Measurements from ENCODE around the gene PPP1R12C.

PPP1R12C gene

DNA sequence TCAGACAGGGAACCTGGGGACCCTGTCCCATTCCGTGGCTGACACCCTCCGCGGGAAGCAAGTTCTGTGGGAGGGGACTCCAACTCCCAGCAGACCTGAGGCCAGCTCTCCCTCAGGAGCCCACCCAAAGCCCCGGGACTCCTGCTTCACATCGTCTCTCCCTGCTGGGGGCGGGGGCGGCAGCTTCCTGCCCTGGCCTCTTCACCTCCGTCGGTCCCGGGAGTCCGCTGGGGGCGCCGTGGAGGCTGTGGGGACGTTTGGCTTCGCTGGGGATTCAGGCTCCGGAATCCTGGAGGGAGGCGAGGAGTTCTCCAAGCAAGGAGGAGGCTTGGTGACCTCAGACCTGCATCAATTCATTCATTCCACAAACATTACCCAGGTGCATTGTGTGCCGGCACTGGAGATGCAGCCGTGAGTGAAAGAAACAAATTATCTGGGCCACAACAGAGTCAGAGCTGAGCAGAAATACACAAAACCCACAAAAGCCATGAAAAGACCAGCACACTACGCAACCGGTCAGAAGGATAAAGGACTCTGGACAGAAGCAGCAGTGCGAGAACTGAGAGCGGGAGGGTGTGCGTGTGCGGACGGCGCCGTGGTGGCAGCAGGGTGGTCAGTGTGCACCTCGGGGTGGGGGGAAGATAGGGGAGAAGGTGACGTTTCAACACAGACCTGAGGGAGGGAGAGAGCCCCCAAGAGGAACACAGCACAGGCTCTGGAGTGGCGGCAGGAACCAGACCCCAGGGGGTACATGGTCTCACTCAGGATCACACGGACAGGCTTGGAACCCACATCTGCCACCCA, 22.8 kb downstream of the PPP1R12C start:
- peaks cover 27% of the 10 kb centered on the region for H3K36me3 ChIP-seq (replicated peaks; ENCODE audit: low read depth, low read length)
- H3K4me1 ChIP-seq (ENCODE audit: low read length), result no peaks in the 10 kb centered on the region
- H3K9me3 ChIP-seq (ENCODE audit: insufficient read depth, low read length), result no peaks in the 10 kb centered on the region
- H3K4me3 ChIP-seq (ENCODE audit: low read length), result no peak overlapping the region
- TF ChIP-seq, protein P1, sequence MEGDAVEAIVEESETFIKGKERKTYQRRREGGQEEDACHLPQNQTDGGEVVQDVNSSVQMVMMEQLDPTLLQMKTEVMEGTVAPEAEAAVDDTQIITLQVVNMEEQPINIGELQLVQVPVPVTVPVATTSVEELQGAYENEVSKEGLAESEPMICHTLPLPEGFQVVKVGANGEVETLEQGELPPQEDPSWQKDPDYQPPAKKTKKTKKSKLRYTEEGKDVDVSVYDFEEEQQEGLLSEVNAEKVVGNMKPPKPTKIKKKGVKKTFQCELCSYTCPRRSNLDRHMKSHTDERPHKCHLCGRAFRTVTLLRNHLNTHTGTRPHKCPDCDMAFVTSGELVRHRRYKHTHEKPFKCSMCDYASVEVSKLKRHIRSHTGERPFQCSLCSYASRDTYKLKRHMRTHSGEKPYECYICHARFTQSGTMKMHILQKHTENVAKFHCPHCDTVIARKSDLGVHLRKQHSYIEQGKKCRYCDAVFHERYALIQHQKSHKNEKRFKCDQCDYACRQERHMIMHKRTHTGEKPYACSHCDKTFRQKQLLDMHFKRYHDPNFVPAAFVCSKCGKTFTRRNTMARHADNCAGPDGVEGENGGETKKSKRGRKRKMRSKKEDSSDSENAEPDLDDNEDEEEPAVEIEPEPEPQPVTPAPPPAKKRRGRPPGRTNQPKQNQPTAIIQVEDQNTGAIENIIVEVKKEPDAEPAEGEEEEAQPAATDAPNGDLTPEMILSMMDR (IDR thresholded peaks at IDR 0.05; ENCODE audit: low read depth, low read length), result no peak
- no peak for TF ChIP-seq EZH2phosphoT487 (IDR thresholded peaks at IDR 0.05; ENCODE audit: low read depth)
- H3K4me2 ChIP-seq (ENCODE audit: low read length), result no peak overlapping the region
- no peaks in the 10 kb centered on the region for H3K79me2 ChIP-seq (ENCODE audit: low read length)
- no peak overlapping the region for H2AFZ ChIP-seq (ENCODE audit: low read depth, low read length)
- no peaks in the 10 kb centered on the region for H3K27me3 ChIP-seq (ENCODE audit: low read depth, low read length)
- H4K20me1 ChIP-seq (ENCODE audit: insufficient read depth, low read length), result peaks cover 6% of the 10 kb centered on the region; the same call in 1 of the 2 replicates
- H3K9ac ChIP-seq (ENCODE audit: low read length), result no peak overlapping the region
- H3K27ac ChIP-seq (ENCODE audit: low read length), result no peak overlapping the region

DNA sequence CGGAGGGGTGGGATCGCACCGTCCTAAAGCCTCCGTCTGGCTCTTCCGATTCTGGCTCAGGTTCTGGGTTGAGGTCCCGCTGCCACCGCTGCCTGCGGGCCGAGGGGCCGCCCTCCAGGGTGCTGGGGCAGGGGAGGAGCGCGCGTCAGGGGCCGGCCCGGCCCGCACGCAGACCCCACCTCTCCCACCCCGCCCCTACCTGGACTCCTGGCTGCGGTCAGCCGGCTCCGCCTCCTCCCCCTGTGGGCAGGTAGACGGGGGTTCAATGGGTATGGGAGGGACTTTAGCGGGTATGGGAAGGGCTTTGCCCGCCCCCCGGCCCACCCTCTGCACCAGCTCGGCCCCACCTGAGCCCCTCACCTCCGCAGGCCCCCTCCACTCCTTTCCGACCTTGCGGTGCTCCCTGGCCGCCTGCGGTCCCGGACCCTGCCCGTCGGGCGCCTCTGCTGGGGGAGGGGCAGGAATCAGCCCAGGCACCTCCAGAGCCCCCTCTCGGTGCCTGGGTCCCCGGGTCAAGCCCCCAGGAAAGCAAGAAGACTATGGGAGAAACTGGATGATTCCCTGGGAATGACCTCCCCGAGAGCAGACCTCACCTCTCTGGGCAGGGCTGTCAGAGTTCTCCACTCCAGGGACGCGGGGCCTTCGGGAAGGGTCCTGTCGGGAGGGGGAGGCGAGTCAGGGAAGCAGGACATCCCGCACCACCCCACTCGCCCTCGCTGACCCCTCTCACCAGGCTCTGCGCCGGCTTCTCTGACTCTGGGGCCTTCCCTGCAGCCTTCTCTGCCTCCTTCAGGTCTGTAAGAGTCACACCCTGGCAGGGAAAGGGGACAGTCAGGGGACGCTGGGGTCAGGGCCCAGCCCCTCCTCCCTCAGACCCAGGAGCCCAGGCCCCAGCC, 24.8 kb downstream of the PPP1R12C start:
- Histone ChIP-seq H2AFZ (ENCODE audit: low read depth, low read length) (no peak overlapping the region), H3K79me2 (ENCODE audit: low read length) (no peaks in the 10 kb centered on the region), H3K9me3 (ENCODE audit: insufficient read depth, low read length) (no peaks in the 10 kb centered on the region), H4K20me1 (ENCODE audit: insufficient read depth, low read length) (no peaks in the 10 kb centered on the region), H3K27me3 (ENCODE audit: low read depth, low read length) (no peaks in the 10 kb centered on the region), H3K4me1 (ENCODE audit: low read length) (no peaks in the 10 kb centered on the region), H3K36me3 (replicated peaks; ENCODE audit: low read depth, low read length) (peaks cover 27% of the 10 kb centered on the region), H3K9ac (ENCODE audit: low read length) (no peak overlapping the region), H3K4me2 (ENCODE audit: low read length) (no peak overlapping the region), H3K27ac (ENCODE audit: low read length) (no peak overlapping the region), H3K4me3 (ENCODE audit: low read length) (no peak overlapping the region)
- TF ChIP-seq EZH2phosphoT487 (IDR thresholded peaks at IDR 0.05; ENCODE audit: low read depth), result no peak
- TF ChIP-seq, protein P1 (IDR thresholded peaks at IDR 0.05; ENCODE audit: low read depth, low read length), result no peak

DNA sequence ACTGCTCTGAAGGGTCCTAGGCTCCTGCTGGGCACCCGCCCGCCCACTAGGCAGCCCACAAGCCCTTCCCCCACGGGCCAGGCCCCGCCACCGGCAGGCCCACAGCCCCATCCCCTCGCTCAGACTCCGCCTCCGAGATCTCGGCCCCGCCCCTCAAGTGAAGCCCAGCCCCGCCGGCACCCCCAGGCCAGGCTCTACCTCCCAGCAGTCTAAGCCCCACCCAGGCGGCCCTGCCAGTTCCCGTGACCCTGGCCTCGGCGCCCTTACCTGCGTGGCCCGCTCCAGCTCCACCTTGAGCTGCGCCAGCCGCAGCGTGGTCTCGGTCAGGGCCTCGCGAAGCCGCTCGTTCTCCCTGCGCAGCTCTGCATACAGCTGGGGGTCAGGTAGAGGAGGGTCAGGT, 25.5 kb downstream of the PPP1R12C start:
- H3K4me3 ChIP-seq (ENCODE audit: low read length), result no peak overlapping the region
- H3K9me3 ChIP-seq (ENCODE audit: insufficient read depth, low read length), result no peaks in the 10 kb centered on the region
- no peaks in the 10 kb centered on the region for H3K4me1 ChIP-seq (ENCODE audit: low read length)
- no peak overlapping the region for H3K4me2 ChIP-seq (ENCODE audit: low read length)
- no peak overlapping the region for H2AFZ ChIP-seq (ENCODE audit: low read depth, low read length)
- peaks cover 30% of the 10 kb centered on the region for H3K36me3 ChIP-seq (replicated peaks; ENCODE audit: low read depth, low read length)
- no peak for TF ChIP-seq EZH2phosphoT487 (IDR thresholded peaks at IDR 0.05; ENCODE audit: low read depth)
- TF ChIP-seq, protein P1 (IDR thresholded peaks at IDR 0.05; ENCODE audit: low read depth, low read length), result no peak
- no peak overlapping the region for H3K9ac ChIP-seq (ENCODE audit: low read length)
- no peaks in the 10 kb centered on the region for H4K20me1 ChIP-seq (ENCODE audit: insufficient read depth, low read length)
- no peak overlapping the region for H3K27ac ChIP-seq (ENCODE audit: low read length)
- H3K79me2 ChIP-seq (ENCODE audit: low read length), result no peaks in the 10 kb centered on the region
- no peaks in the 10 kb centered on the region for H3K27me3 ChIP-seq (ENCODE audit: low read depth, low read length)

Data from OCI-LY3 (cell line).